Stimulated activated CD4-positive, alpha-beta T cell treated with anti-CD3 and anti-CD28 coated beads, TNF-alpha, amount 100 ng/mL, for 4 hours (primary cell): ENCODE results near the gene TRIB2.

Source experiments
- DNase-seq, 3 experiments: peaks; one replicate each; pipeline ENCODE4 v3.0.0-alpha.2; 2020; ENCODE audit warnings: low read depth in 3 of 3

TRIB2 gene

DNA sequence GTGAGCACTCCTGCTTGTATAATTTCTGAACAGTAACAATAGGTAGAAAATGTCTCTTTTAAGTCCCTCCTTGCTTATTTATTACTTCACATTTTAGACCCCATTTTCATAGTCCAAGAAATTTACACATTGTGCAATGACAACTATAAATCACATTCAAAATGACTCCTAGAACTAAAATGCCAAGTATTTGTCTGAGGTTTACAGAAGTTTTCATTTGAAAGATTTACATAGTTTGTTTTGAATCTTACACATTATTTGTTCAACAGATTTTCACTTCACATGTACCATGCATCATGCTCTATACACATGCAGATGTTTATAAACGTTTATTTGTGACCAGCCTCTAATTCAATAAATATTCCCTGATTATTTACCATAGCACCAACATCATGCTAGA, 15.7 kb upstream of the TRIB2 start:
- no peak for DNase-seq

DNA sequence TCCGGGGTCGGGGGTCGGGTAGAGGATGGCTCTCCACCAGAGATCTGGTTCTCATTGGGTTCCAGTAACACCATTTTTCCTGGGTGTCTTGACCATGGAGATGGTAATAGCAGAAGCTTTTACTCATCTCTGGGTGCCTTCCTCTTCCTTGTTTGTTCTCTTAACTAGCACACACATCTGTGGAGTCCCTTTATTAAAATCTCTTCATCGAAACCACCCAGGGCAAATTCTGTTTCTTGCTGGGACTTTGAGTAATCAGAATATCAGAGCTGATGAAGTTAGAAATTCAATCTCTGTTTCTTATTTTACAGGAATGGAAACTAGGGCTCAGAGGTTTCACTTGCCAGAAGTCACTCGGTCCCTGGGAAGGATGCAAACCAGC, 15.0 kb upstream of the TRIB2 start:
- no peak for DNase-seq

DNA sequence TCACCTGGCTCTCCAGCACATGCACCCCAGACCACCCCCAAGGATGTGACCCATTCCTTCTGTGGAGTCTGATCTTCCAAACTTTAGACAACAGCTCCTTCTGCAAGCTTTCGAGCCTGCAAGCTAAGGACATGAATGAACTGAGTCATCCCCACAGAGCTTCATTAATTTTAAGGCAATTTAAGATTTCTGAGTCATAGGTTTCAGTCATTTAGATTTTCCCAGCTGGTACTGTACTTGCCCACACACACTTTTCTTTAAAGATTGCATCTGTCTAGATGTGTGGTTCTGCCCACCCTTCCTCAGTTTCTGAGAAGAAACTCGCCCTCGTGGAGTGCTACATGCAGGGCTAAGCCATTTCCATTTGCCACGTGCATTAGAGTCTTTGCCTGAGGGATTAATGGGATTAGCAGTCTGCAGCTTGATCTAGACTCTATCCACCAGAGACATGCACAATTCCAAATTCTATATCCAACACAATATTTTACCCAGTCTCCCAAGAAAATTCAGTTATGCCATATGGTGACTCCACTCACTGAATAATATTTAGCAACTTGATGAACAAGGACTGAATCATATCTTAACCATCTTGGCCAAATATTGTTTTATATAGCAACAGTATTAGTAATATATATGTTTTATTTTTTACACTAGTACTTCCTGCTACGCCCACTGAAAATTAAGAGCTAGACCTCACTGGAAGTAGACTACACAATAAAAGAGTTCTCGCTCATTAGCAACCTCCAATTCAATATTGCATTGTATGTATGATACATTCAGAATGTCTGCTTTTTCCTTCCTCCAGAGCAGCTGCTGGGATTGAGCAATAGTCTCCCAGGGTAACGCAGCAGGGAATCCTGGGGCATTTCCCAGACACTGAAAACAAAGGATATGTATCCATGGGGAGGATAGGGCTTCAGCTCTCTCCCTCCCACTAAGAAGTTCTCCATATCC, 14.3 kb upstream of the TRIB2 start:
- DNase-seq = no peak

DNA sequence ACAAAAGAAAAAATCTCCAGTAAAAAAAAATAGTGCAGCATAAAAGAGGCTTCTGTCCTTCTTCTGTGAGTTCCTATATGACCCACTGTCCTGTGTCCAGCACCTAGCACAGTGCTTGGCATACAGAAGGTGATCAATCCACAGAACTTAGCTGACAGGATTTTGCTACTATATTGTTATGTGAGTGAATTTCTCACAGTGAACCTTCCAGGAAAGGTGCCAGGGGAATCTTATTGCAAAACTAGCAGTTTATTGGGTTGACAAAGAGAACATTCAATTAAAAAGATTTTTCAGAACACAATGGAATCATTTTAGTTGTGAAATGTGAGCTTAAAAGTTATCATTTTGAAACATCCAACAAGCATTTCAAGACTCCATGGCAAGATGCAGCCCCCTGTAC, 12.4 kb upstream of the TRIB2 start:
- DNase-seq = no peak

DNA sequence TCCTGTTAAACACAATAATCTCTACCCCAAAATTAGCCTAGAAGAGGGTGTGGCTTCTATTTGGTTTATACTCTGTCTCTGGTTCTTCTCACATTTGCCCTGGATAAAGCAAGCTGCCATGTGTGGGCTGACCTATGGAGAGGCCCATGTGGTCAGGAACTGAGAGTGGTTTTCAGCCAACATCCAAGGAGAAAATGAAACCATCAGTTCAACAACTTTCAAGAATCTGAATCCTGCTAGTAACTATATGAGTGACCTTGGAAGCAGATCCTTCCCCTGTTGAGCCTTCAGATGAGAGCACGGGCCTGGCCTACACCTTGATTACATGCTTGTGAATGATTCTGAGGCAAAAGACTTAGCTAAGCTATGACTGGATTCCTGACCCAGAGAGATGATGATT, 11.5 kb upstream of the TRIB2 start:
- no peak for DNase-seq

DNA sequence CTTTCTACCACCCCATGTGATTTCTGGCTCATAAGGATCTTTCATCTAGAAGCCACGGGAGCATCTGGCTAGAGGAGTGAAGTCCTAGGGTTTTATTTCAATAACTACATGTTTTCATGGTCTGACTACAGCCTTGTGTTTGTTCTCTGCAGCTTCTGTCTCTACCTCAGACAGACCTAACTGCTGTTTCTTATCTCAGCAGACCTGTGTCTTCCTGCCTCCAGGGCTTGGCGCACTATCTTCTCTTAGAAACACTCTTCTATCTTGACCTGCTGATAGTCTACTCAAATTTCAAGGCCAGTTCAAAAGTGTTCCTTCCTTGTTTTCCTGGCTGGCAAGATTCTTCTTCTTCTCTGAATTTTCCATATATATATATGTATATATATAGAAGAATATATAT, 11.0 kb upstream of the TRIB2 start:
- DNase-seq = no peak

DNA sequence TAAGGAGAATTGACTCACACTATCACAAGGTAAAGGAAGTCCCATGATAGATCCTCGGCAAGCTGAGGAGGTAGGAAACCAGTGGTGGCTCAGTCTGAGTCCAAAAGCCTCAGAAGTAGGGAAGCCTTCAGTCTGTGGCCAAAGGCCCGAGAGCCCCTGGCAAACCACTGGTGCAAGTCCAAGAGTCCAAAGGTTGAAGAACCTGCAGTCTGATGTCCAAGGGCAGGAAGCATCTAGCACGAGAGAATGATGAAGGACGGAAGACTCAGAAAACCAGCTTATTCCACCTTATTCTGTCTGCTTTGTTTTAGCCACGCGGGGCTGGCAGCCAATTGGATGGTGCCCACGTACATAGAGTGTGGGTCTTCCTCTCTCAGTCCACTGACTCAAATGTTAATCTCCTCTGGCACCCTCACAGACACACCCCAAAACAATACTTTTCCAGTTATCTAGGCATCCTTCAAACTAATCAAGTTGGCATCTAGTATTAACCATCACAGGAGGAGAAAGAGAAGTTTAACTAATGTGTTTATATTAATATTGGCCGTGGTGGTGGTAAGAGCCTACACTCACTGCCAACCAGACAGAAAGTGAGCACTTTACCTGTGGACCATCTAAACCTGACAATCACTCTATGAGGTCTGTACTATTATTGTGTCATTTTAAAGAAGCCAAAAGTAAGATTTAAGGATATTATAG, 8.1 kb upstream of the TRIB2 start:
- DNase-seq = no peak

DNA sequence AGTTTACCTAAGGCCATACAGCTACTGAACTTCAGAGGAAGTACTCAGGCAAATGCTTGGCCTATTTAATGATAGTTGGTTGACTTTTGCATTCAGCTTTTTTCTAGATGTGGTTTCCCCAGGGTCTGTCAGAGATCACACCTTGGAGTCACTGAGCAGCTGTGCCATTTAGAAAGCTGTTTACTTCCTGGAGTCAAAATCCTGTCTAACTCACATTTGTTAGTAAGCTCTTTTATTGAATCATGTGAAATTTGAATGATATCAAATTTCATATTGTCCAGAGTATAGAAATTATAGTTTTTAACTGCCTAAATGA, 7.6 kb upstream of the TRIB2 start:
- DNase-seq = no peak

DNA sequence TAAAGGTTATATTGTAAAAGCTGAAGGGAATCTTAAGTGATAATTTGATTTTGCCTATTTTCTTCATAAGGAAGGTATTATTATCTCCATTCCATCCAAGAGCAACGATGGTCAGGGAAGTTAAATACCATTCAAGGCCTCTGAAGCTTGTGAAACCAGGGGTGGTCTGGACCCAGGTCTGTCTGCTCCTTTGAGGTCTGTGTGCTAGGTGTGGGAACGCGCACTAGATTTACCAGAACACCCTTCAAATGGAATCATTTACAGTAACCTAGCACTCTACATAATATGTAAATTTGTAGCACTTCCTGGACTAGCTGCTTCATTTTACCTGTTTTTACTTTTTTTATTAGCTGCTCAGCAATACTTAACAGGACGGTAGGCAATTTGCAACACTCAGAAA, 6.4 kb upstream of the TRIB2 start:
- DNase-seq = no peak

DNA sequence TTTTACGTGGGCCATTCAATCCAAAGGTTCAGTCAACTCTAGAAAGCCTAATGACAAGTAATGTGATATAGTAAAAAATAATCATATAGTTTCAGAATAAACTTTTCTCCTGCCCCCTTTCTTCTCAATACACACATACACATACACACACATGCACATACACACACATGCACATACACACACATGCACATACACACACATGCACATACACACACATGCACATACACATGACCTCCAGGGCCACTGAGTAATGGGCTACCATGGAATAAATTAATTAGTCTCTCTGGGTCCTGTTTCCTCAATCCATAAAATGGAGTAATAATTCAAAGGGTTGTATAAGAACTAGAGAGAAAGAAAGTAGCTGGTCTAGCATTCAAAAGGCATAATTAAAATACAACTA, 5.4 kb upstream of the TRIB2 start:
- no peak for DNase-seq

DNA sequence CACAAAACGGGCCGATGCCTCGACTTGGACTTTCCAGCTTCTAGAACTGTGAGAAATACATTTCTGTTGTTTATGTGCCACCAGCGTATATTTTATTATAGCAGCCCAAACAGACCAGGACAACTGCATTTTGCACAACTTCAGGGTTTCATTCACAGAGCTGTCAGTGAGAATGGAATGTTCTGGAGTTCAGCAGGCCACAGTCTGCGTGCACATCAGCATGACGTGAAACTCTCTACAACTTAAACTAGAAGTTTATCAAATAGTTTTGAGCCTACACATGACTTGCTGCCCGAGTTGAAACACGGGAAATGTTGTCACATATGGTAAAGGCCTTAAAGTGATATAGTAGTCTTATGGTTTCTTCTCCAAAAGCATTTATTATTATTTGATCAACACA, 3.9 kb upstream of the TRIB2 start:
- DNase-seq = no peak

DNA sequence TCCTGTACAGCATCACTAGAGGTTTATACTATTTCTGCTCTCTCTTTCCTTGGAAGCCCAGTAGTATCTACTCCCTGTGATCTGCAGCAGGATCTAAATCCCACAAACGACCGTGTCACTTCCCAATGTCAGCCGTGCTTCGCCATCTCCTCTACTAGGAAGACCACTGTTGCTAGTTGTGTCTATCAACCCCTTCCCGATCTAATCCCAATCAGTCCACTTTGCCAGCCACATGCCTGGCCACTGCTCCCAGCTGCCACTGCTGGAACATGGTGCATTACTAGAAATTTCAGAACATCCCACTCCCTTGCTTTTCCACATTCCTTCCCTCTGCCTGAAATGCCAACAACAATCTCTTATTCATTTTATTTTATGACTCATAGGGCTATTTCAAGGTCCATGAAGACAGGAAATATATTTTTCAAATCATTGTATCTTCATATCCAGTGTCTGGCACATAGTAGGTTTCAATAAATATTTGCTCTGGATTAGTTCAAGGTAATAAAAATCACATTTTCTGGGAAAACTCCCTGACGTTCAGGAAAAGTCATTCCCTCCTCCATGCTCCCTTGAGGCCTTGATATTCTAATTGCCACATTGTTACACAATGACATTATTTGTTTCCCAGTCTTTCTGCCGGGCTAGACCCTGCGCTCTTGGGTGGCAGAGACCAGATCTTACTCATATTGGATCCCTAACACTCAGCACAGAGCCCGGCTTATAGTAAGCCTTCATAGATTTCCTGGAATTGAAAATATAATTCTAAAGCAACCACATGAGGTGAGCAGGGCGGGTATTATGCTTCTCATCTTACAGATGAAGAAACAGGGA, 2.1 kb upstream of the TRIB2 start:
- DNase-seq = no peak

DNA sequence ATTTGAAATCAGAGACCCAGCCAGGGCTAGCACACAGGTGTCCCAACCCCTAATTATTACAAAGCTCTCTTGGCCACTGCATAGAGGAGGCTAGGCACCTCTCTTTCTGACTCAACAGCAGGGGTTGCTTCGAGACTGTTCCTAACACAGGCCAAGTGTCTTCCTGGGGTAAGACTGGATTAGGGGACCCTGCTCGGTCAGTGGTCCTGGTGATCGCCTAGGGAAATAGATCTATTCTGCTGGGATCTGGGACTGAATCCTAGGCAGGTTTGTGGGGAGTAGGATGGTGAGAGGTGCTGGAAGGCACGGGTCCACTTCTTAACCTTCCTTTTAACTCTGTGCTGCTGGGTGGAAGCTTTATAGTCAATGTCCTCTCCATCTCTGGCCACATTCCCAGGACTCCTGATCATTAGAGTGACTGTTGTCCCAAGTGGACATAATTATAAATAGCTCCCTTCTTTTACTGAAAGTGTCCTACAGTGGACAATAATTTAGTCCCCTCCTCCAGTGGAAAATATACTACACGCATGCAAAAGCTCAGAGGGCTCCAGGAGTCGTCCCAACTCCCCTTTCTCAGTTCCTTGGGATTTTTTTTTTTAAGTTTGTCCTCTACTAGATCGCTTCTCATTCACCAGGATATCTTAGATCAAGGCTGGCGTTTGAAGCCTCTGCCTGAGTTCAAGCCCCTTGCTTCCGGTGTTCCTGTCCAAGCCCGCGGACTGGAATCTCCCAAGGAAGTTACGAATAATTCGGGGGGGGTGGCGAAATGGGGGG, 1.3 kb upstream of the TRIB2 start:
- no peak for DNase-seq

DNA sequence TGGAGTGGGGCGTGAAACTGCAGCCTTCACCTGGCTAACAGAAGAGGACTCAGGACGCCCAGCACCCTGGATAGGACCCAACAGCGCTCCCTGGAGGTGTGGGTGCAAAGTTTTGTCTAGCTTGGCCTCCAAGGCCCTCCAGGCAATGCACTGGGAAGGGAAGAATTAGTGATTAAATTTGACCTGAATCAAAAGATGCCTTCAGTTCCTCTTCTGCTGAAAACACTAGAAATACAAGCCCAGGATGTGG, 779 bp upstream of the TRIB2 start:
- peak; percentile 59 to 77 (median 68) for DNase-seq

DNA sequence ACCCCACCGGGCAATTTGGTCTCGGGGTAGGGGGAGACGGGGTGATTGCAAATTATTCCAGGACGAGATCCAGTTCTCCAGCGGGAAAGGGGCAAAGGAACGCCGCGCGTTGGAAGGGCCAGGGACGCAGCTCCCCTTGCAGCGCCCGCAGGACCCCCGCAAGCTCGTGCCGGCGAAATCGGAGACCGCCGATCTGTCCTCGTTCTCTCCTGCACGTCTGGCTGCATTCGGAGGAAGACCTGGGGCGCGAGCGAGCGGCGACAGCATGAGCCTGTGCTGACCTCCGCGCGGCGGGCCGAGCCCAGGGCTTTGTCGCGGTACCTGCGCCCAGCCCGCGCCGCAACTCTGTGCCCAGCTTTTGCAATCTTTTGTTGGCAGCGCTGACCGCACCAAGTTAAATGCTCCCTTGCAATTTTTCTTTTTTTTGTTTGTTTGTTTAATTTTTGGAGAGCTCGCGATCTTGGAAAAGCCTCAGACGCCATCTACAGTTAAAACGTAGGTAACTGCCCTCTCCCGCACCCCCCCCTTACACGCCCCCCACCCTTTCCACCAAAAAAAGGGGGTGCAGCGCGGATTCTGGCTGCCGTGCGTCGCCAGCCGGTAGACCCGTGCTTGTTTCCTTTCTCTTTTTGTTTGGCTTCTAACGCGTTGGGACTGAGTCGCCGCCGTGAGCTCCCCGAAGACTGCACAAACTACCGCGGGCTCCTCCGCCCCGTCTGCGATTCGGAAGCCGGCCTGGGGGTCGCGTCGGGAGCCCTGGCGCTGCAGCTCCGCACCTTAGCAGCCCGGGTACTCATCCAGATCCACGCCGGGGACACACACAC, 667 bp downstream of the TRIB2 start:
- peak in 2 of 3 experiments; percentile 35 to 47 for DNase-seq

DNA sequence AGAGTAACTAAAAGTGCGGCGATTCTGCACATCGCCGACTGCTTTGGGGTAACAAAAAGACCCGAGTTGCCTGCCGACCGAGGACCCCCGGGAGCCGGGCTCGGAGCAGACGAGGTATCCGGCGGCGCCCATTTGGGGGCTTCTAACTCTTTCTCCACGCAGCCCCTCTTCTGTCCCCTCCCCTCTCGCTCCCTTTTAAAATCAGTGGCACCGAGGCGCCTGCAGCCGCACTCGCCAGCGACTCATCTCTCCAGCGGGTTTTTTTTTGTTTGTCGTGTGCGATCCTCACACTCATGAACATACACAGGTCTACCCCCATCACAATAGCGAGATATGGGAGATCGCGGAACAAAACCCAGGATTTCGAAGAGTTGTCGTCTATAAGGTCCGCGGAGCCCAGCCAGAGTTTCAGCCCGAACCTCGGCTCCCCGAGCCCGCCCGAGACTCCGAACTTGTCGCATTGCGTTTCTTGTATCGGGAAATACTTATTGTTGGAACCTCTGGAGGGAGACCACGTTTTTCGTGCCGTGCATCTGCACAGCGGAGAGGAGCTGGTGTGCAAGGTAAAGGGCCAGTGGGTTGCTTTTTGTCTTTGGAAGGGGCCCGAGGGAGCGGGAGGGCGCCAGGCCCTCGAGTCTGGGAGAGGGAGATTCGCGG, 1.4 kb downstream of the TRIB2 start:
- peak in 2 of 3 experiments; percentile 17 to 22 for DNase-seq

DNA sequence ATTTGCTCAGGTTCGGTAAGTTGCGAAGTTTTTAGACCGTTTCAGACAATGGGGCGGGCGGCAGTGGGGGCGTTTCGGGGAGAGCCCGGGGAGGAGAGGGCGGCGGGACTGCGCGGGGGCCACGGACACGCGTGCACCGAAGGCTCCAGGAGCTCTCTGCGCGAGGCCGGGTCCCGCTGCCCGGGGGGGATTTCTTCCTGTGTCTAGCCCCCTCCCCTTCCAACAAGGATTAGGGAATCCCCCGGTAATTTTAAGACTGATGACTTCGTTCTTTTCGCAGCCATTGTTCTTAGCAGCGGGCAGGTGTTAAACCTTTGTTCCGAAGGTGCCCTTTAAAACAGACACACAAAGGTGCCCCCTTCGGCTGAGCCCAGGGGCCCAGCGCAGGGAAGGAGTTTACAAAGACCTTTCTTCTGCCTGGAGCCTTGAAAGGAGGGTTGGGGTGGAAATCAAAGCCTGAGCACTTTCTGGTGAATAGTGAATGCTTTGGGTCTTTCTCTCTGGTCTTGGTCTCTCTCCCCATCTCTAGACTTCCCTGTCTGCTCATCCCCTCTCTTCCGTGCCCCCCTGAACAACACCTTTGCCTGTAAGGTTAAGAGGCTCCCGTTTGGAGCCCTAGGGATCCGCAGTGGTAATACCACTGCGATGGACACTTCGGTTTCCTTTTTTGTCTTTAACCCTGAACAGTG, 2.1 kb downstream of the TRIB2 start:
- DNase-seq = peak in 2 of 3 experiments; percentile 17 to 20

DNA sequence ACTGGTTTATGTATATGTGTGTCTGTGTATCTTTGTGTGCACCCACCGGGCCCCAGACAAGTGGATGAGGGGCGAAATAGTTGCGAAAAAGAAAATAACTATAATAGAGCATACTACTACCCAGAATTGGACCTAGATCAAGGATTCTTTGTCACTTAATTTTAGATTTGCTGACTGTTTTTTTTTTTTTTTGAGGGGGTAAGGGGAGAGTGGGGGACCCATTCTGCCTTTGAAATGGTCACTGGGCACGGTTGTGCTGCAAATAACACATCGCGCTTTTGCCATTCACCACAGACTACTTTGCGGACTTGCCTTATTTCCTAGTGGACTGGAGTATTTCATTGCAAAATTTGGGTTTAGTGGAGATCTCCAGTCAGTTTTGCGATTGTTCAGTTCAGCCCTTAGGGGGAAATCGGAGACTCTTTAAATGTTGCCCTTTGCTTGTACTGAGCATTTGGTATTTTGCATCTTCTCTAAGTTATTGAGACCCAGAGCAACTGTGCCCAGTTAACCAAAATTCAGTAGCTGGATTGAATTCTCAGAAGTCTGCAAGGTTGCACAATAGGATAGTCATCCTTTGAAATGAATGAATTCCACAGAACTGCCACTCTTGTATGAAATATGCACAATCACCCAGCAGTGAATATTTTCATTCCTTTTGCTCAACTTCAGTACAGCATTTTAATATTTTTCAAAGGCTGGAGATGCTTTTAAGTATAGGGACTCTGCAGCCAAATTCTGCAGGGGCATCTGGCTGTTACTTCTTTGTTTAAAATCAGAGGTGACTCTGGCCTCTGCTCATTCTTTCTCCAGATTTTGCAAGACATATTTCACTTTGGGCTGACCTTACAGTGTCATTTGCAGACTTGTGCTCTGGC, 2.9 kb downstream of the TRIB2 start:
- no peak for DNase-seq

DNA sequence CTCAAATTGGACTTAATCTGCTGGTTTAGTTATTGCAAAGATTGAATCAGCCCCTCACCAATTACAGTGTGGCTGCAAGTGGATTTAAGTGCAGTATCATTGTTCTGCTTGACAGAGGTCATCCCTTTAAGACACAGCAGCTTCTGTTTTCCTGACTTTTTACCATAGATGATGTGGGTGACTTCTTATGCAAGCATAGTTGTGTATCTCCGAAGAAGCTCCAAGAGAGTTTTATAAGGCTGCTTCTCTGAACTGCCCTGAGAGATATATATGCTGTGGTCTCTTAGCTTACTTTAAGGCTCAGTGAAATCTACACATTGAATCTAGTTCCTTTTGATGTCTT, 3.5 kb downstream of the TRIB2 start:
- no peak for DNase-seq
